Measurements from ENCODE around the gene PDIA5.

PDIA5 gene

DNA sequence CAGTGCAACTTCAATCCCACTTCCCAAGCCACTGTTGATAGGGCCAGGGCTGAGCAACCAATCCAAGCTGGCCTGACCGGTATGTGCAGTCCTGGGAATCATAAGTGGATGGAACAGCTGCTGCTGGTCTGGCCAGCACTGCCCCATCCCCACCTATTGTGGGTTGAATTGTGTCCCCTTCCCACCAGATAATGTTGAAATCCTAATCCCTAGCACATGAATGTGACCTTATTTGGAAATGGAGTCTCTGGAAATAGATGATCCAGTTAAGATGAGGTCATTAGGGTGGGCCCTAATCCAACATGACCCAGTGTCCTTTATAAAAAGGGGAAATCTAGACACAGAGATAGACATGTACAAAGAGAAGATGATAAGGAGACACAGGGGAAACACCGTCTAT, 13.7 kb upstream of the PDIA5 start:
- TF ChIP-seq FOXP2 (optimal IDR thresholded peaks at IDR 0.05; ENCODE audit: borderline replicate concordance, extremely low read depth, extremely low read length, insufficient read depth) (no peak), POLR2AphosphoS5 (IDR thresholded peaks at IDR 0.05; ENCODE audit: low read depth, low read length) (no peak), TAF1 (IDR thresholded peaks at IDR 0.05; ENCODE audit: borderline replicate concordance, insufficient read depth, low read length) (no peak)
- TF ChIP-seq, protein P1, sequence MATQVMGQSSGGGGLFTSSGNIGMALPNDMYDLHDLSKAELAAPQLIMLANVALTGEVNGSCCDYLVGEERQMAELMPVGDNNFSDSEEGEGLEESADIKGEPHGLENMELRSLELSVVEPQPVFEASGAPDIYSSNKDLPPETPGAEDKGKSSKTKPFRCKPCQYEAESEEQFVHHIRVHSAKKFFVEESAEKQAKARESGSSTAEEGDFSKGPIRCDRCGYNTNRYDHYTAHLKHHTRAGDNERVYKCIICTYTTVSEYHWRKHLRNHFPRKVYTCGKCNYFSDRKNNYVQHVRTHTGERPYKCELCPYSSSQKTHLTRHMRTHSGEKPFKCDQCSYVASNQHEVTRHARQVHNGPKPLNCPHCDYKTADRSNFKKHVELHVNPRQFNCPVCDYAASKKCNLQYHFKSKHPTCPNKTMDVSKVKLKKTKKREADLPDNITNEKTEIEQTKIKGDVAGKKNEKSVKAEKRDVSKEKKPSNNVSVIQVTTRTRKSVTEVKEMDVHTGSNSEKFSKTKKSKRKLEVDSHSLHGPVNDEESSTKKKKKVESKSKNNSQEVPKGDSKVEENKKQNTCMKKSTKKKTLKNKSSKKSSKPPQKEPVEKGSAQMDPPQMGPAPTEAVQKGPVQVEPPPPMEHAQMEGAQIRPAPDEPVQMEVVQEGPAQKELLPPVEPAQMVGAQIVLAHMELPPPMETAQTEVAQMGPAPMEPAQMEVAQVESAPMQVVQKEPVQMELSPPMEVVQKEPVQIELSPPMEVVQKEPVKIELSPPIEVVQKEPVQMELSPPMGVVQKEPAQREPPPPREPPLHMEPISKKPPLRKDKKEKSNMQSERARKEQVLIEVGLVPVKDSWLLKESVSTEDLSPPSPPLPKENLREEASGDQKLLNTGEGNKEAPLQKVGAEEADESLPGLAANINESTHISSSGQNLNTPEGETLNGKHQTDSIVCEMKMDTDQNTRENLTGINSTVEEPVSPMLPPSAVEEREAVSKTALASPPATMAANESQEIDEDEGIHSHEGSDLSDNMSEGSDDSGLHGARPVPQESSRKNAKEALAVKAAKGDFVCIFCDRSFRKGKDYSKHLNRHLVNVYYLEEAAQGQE (IDR thresholded peaks at IDR 0.05; ENCODE audit: insufficient read depth in 1 of 2, low read depth in 2 of 2, low read length in 2 of 2), result no peak

DNA sequence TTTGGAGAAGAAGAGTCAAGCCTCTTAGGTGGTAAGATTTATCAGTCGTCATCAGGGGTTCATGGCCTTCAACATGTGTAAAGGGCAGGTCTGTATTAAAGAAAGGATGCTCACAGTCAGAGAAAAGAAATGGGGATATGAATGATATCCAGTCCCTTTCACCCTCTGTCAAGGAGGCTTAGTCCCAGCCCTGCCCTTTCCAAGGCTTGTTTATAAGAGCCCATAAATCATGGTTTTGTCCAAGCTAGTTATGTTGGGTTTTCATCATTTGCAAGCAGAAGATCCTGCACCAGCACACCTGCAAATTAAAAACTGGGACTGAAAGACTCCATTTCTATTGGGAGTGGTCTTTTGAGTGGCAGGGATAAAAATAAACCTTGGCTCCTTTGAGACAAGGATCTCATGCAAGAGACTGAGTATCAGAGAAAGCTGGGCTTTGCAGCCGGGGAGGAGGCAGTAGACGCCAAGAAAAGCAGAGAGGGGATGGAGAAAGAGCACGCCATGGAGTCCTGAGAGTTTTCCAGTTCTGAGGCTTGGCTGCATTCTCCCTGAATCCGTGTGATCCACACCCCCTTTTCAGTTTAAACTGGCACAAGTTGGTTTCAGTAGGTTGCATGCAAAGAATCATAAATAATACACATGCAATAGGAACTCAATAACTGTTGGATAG, 12.6 kb upstream of the PDIA5 start:
- TF ChIP-seq, protein P1 (IDR thresholded peaks at IDR 0.05; ENCODE audit: insufficient read depth in 1 of 2, low read depth in 2 of 2, low read length in 2 of 2), result no peak
- TF ChIP-seq POLR2AphosphoS5 (IDR thresholded peaks at IDR 0.05; ENCODE audit: low read depth, low read length), result no peak
- TF ChIP-seq TAF1 (IDR thresholded peaks at IDR 0.05; ENCODE audit: borderline replicate concordance, insufficient read depth, low read length), result no peak
- TF ChIP-seq FOXP2 (optimal IDR thresholded peaks at IDR 0.05; ENCODE audit: borderline replicate concordance, extremely low read depth, extremely low read length, insufficient read depth), result no peak
- no peak for TF ChIP-seq SIN3A (IDR thresholded peaks at IDR 0.05; ENCODE audit: borderline replicate concordance, insufficient read depth, low read length)

DNA sequence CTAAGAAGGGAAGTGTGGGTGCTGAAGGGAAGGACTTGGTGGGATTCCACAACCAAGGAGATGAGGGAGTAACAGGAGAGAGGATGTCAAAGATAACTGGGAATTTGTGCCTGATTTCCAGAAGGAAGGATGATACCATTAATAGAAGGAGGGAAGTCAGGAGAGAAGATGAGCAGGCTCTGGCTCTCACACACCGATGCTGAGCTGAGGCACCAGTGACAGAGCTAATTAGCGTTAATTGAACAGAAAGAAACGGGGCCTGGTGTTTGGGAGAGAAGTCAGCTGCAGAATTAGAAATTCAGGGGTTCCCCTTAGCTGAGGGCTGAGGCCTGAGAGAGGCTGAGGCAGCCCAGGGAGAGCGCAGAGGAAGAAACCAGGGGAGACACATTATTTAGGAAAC, 11.9 kb upstream of the PDIA5 start:
- TF ChIP-seq POLR2AphosphoS5 (IDR thresholded peaks at IDR 0.05; ENCODE audit: low read depth, low read length), result no peak
- TF ChIP-seq, protein P1 (IDR thresholded peaks at IDR 0.05; ENCODE audit: insufficient read depth in 1 of 2, low read depth in 2 of 2, low read length in 2 of 2), result no peak
- TF ChIP-seq FOXP2 (optimal IDR thresholded peaks at IDR 0.05; ENCODE audit: borderline replicate concordance, extremely low read depth, extremely low read length, insufficient read depth), result no peak
- no peak for TF ChIP-seq TAF1 (IDR thresholded peaks at IDR 0.05; ENCODE audit: borderline replicate concordance, insufficient read depth, low read length)
- TF ChIP-seq SIN3A (IDR thresholded peaks at IDR 0.05; ENCODE audit: borderline replicate concordance, insufficient read depth, low read length), result no peak

DNA sequence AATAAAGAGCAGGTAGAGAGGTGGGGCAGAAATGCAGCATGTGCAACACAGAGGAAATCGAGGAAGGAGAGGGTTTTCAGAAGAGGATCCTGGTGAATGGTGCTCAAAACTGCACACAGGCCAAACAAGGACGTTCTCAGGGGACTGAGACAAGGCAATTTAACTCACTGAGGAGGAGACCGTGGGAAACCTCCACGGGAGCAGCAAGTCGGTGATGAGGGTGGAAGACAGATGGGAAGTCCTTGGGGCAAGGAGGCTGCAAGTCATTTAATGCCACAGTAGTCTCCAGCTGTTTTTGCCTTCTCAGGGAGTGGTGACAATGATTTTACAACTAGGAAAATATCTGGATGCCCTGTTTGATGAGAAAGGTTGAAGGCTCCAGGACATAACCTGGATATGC, 11.5 kb upstream of the PDIA5 start:
- TF ChIP-seq, protein P1 (IDR thresholded peaks at IDR 0.05; ENCODE audit: insufficient read depth in 1 of 2, low read depth in 2 of 2, low read length in 2 of 2), result no peak
- TF ChIP-seq TAF1 (IDR thresholded peaks at IDR 0.05; ENCODE audit: borderline replicate concordance, insufficient read depth, low read length) (no peak), FOXP2 (optimal IDR thresholded peaks at IDR 0.05; ENCODE audit: borderline replicate concordance, extremely low read depth, extremely low read length, insufficient read depth) (no peak), POLR2AphosphoS5 (IDR thresholded peaks at IDR 0.05; ENCODE audit: low read depth, low read length) (no peak), SIN3A (IDR thresholded peaks at IDR 0.05; ENCODE audit: borderline replicate concordance, insufficient read depth, low read length) (no peak)
